ENCODE measurements around the gene TRPC1. TPM values are rescaled to one million over a fixed set of nuclear protein-coding genes. Genes with fewer than 3 reads are reported as not detected.

TRPC1 gene
- polyA plus RNA-seq, 1 of the 3 experiments (the other 2 are of a cell fraction): 9.6 TPM

DNA sequence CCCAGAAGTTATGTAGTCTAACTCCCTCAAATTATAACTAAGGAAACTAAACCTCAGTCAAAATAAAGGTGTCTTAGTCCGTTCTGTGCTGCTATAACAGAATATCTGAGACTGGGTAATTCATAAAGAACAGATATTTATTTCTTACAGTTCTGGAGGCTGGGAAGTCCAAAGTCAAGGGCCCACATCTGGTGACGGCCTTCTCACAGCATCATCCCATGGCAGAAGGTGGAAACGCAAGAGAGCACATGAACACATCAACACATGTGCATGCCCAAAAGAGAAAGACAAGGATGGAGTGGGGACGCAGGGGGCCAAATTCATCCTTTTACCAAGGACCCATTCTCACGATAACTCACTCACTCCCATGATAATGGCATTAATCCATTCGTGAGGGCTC lies 92.0 kb downstream of the TRPC1 start:
- POLR2A ChIA-PET: no interaction called here
- H3F3A ChIP-seq (replicated peaks; ENCODE audit: insufficient read depth): no peaks in the 10 kb centered on the region
- H3K27ac ChIP-seq (ENCODE audit: low read depth in 2 of 2, low read length in 1 of 2): no peak overlapping the region
- no peaks in the 10 kb centered on the region for H3K36me3 ChIP-seq (replicated peaks in 1 of 2; ENCODE audit: control insufficient read depth in 1 of 2, insufficient read depth in 2 of 2, low read length in 1 of 2)
- DNase-seq: no peak
- TF ChIP-seq, protein P1, sequence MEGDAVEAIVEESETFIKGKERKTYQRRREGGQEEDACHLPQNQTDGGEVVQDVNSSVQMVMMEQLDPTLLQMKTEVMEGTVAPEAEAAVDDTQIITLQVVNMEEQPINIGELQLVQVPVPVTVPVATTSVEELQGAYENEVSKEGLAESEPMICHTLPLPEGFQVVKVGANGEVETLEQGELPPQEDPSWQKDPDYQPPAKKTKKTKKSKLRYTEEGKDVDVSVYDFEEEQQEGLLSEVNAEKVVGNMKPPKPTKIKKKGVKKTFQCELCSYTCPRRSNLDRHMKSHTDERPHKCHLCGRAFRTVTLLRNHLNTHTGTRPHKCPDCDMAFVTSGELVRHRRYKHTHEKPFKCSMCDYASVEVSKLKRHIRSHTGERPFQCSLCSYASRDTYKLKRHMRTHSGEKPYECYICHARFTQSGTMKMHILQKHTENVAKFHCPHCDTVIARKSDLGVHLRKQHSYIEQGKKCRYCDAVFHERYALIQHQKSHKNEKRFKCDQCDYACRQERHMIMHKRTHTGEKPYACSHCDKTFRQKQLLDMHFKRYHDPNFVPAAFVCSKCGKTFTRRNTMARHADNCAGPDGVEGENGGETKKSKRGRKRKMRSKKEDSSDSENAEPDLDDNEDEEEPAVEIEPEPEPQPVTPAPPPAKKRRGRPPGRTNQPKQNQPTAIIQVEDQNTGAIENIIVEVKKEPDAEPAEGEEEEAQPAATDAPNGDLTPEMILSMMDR (IDR thresholded peaks at IDR 0.05): no peak
- no peak for TF ChIP-seq GABPA (IDR thresholded peaks at IDR 0.05; ENCODE audit: low read depth)
- TF ChIP-seq, protein P2, sequence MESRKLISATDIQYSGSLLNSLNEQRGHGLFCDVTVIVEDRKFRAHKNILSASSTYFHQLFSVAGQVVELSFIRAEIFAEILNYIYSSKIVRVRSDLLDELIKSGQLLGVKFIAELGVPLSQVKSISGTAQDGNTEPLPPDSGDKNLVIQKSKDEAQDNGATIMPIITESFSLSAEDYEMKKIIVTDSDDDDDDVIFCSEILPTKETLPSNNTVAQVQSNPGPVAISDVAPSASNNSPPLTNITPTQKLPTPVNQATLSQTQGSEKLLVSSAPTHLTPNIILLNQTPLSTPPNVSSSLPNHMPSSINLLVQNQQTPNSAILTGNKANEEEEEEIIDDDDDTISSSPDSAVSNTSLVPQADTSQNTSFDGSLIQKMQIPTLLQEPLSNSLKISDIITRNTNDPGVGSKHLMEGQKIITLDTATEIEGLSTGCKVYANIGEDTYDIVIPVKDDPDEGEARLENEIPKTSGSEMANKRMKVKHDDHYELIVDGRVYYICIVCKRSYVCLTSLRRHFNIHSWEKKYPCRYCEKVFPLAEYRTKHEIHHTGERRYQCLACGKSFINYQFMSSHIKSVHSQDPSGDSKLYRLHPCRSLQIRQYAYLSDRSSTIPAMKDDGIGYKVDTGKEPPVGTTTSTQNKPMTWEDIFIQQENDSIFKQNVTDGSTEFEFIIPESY (IDR thresholded peaks at IDR 0.05; ENCODE audit: borderline replicate concordance, low read depth): no peak
- TF ChIP-seq RFX5 (IDR thresholded peaks at IDR 0.05; ENCODE audit: low read length): no peak
- TF ChIP-seq SIN3A (IDR thresholded peaks at IDR 0.05; ENCODE audit: borderline replicate concordance, low read depth, low read length): no peak
- TF ChIP-seq, protein P3, sequence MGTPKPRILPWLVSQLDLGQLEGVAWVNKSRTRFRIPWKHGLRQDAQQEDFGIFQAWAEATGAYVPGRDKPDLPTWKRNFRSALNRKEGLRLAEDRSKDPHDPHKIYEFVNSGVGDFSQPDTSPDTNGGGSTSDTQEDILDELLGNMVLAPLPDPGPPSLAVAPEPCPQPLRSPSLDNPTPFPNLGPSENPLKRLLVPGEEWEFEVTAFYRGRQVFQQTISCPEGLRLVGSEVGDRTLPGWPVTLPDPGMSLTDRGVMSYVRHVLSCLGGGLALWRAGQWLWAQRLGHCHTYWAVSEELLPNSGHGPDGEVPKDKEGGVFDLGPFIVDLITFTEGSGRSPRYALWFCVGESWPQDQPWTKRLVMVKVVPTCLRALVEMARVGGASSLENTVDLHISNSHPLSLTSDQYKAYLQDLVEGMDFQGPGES (IDR thresholded peaks at IDR 0.05; ENCODE audit: low read depth, low read length): no peak
- TF ChIP-seq FOSL2 (IDR thresholded peaks at IDR 0.05; ENCODE audit: borderline replicate concordance, low read depth): no peak
- no peak for TF ChIP-seq TEAD4 (IDR thresholded peaks at IDR 0.05; ENCODE audit: borderline replicate concordance, insufficient read depth)
- TF ChIP-seq, protein P4, sequence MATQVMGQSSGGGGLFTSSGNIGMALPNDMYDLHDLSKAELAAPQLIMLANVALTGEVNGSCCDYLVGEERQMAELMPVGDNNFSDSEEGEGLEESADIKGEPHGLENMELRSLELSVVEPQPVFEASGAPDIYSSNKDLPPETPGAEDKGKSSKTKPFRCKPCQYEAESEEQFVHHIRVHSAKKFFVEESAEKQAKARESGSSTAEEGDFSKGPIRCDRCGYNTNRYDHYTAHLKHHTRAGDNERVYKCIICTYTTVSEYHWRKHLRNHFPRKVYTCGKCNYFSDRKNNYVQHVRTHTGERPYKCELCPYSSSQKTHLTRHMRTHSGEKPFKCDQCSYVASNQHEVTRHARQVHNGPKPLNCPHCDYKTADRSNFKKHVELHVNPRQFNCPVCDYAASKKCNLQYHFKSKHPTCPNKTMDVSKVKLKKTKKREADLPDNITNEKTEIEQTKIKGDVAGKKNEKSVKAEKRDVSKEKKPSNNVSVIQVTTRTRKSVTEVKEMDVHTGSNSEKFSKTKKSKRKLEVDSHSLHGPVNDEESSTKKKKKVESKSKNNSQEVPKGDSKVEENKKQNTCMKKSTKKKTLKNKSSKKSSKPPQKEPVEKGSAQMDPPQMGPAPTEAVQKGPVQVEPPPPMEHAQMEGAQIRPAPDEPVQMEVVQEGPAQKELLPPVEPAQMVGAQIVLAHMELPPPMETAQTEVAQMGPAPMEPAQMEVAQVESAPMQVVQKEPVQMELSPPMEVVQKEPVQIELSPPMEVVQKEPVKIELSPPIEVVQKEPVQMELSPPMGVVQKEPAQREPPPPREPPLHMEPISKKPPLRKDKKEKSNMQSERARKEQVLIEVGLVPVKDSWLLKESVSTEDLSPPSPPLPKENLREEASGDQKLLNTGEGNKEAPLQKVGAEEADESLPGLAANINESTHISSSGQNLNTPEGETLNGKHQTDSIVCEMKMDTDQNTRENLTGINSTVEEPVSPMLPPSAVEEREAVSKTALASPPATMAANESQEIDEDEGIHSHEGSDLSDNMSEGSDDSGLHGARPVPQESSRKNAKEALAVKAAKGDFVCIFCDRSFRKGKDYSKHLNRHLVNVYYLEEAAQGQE (IDR thresholded peaks at IDR 0.05; ENCODE audit: low read depth, low read length): no peak
- TF ChIP-seq NRF1 (IDR thresholded peaks at IDR 0.05; ENCODE audit: low read depth, low read length): no peak
- TF ChIP-seq GATA2 (CRISPR knock-in tag; IDR thresholded peaks at IDR 0.05): no peak
- H4K20me1 ChIP-seq (ENCODE audit: insufficient read depth): no peaks in the 10 kb centered on the region
- H3K9ac ChIP-seq: no peak overlapping the region
- no peaks in the 10 kb centered on the region for H3K9me2 ChIP-seq
- H3K79me2 ChIP-seq (ENCODE audit: insufficient read depth): no peaks in the 10 kb centered on the region
- CTCF ChIA-PET: no interaction called here
- H3K4me3 ChIP-seq (ENCODE audit: low read depth in 2 of 2, low read length in 1 of 2): no peak overlapping the region
- H3K4me2 ChIP-seq: no peak overlapping the region
- H3K27me3 ChIP-seq (ENCODE audit: insufficient read depth): no peaks in the 10 kb centered on the region
- H3K4me1 ChIP-seq (ENCODE audit: control insufficient read depth in 1 of 2, insufficient read depth in 2 of 2, low read depth in 1 of 2, low read length in 1 of 2): no peaks in the 10 kb centered on the region
- no peaks in the 10 kb centered on the region for H3K9me3 ChIP-seq
- 95% methylated on average over 6 of the region's 6 CpGs for WGBS (ENCODE audit: low lambda C conversion rate)
- H2AFZ ChIP-seq (ENCODE audit: low read depth): no peak overlapping the region
